ENCODE measurements around the gene TMEM151B. TPM values are rescaled to one million over a fixed set of nuclear protein-coding genes. Genes with fewer than 3 reads are reported as not detected.
"Not testable (repeated sequence)": the region's sequence is repeated elsewhere in the genome, so short reads cannot be mapped to it uniquely, and the experiment has no call there.

TMEM151B gene
- total RNA-seq, 1 donor from 2014 or later: 0.09 TPM

GRCh38 chr6:44230034-44230675 is 40.1 kb upstream of the TMEM151B start:
- Histone ChIP-seq H3K9ac (ENCODE audit: low read length) (no peak overlapping the region), H2AFZ (ENCODE audit: low read depth, low read length) (no peak overlapping the region), H3K4me2 (ENCODE audit: low read length) (no peak overlapping the region), H3K27me3 (ENCODE audit: insufficient read depth, low read length) (no peaks in the 10 kb centered on the region), H3K4me1 (ENCODE audit: insufficient read depth, low read length) (peaks cover 16% of the 10 kb centered on the region), H3K9me3 (ENCODE audit: insufficient read depth, low read depth, low read length) (no peaks in the 10 kb centered on the region), H3K4me3 (ENCODE audit: insufficient read depth, low read depth, low read length) (no peak overlapping the region), H3K36me3 (ENCODE audit: insufficient read depth, low read length) (no peaks in the 10 kb centered on the region), H3K79me2 (ENCODE audit: insufficient read depth, low read length) (no peaks in the 10 kb centered on the region), H3K27ac (ENCODE audit: low read depth, low read length) (no peak overlapping the region), H4K20me1 (ENCODE audit: insufficient read depth, low read length) (peaks cover 7% of the 10 kb centered on the region)
- Mint-ChIP-seq H3K9me3 (ENCODE audit: unreplicated experiment) (no peaks in the 10 kb centered on the region), H3K27ac (ENCODE audit: unreplicated experiment) (no peak overlapping the region), H3K36me3 (ENCODE audit: low read depth, unreplicated experiment) (peaks cover 5% of the 10 kb centered on the region), H3K4me1 (ENCODE audit: low read depth, unreplicated experiment) (peaks cover 16% of the 10 kb centered on the region), H3K27me3 (ENCODE audit: low read depth, unreplicated experiment) (peaks cover 18% of the 10 kb centered on the region), H3K4me3 (ENCODE audit: unreplicated experiment) (no peak overlapping the region)
- no peak for DNase-seq (ENCODE audit: low read depth)
- no peak for FAIRE-seq
- TF ChIP-seq CTCF (IDR thresholded peaks at IDR 0.05; ENCODE audit: insufficient read depth, low read depth, low read length) (no peak), EZH2 (IDR thresholded peaks at IDR 0.05; ENCODE audit: insufficient read depth, low read length) (no peak)

GRCh38 chr6:44231426-44231825 is 38.8 kb upstream of the TMEM151B start:
- DNase-seq (ENCODE audit: low read depth); FAIRE-seq; H3K79me2 ChIP-seq (ENCODE audit: insufficient read depth, low read length); H3K27ac Mint-ChIP-seq (ENCODE audit: unreplicated experiment); H3K36me3 ChIP-seq (ENCODE audit: insufficient read depth, low read length); H3K9me3 Mint-ChIP-seq (ENCODE audit: unreplicated experiment); H3K4me2 ChIP-seq (ENCODE audit: low read length); H2AFZ ChIP-seq (ENCODE audit: low read depth, low read length); H3K4me3 Mint-ChIP-seq (ENCODE audit: unreplicated experiment); H3K27ac ChIP-seq (ENCODE audit: low read depth, low read length); H3K9me3 ChIP-seq (ENCODE audit: insufficient read depth, low read depth, low read length); H3K36me3 Mint-ChIP-seq (ENCODE audit: low read depth, unreplicated experiment); H3K4me3 ChIP-seq (ENCODE audit: insufficient read depth, low read depth, low read length); H3K9ac ChIP-seq (ENCODE audit: low read length); H3K27me3 ChIP-seq (ENCODE audit: insufficient read depth, low read length); H4K20me1 ChIP-seq (ENCODE audit: insufficient read depth, low read length): not testable (repeated sequence)
- H3K4me1 Mint-ChIP-seq (ENCODE audit: low read depth, unreplicated experiment): peaks cover 22% of the 10 kb centered on the region
- peaks cover 20% of the 10 kb centered on the region for H3K4me1 ChIP-seq (ENCODE audit: insufficient read depth, low read length)
- peaks cover 18% of the 10 kb centered on the region for H3K27me3 Mint-ChIP-seq (ENCODE audit: low read depth, unreplicated experiment)

- no peak for FAIRE-seq
- Mint-ChIP-seq H3K4me1 (ENCODE audit: low read depth, unreplicated experiment) (peaks cover 33% of the 10 kb centered on the region), H3K27me3 (ENCODE audit: low read depth, unreplicated experiment) (peaks cover 18% of the 10 kb centered on the region), H3K4me3 (ENCODE audit: unreplicated experiment) (no peak overlapping the region), H3K36me3 (ENCODE audit: low read depth, unreplicated experiment) (peaks cover 5% of the 10 kb centered on the region), H3K9me3 (ENCODE audit: unreplicated experiment) (no peaks in the 10 kb centered on the region), H3K27ac (ENCODE audit: unreplicated experiment) (no peak overlapping the region)
- no peaks in the 10 kb centered on the region for H3K9me3 ChIP-seq (ENCODE audit: insufficient read depth, low read depth, low read length)
- H4K20me1 ChIP-seq (ENCODE audit: insufficient read depth, low read length): no peaks in the 10 kb centered on the region
- H3K4me2 ChIP-seq (ENCODE audit: low read length): no peak overlapping the region
- H3K27ac ChIP-seq (ENCODE audit: low read depth, low read length): no peak overlapping the region
- H3K4me3 ChIP-seq (ENCODE audit: insufficient read depth, low read depth, low read length): no peak overlapping the region
- no peaks in the 10 kb centered on the region for H3K79me2 ChIP-seq (ENCODE audit: insufficient read depth, low read length)
- TF ChIP-seq EZH2 (IDR thresholded peaks at IDR 0.05; ENCODE audit: insufficient read depth, low read length) (no peak), CTCF (IDR thresholded peaks at IDR 0.05; ENCODE audit: insufficient read depth, low read depth, low read length) (no peak)
- H2AFZ ChIP-seq (ENCODE audit: low read depth, low read length): no peak overlapping the region
- H3K27me3 ChIP-seq (ENCODE audit: insufficient read depth, low read length): no peaks in the 10 kb centered on the region
- no peaks in the 10 kb centered on the region for H3K36me3 ChIP-seq (ENCODE audit: insufficient read depth, low read length)
- H3K4me1 ChIP-seq (ENCODE audit: insufficient read depth, low read length): peaks cover 30% of the 10 kb centered on the region
- no peak overlapping the region for H3K9ac ChIP-seq (ENCODE audit: low read length)
- DNase-seq (ENCODE audit: low read depth): no peak
Observed at GRCh38 chr6:44232676-44233566, 37.3 kb upstream of the TMEM151B start.

All from astrocyte (in vitro differentiated cells and primary cell).